Measurements from ENCODE around the gene BDH1. TPM values are rescaled to one million over a fixed set of nuclear protein-coding genes. Genes with fewer than 3 reads are reported as not detected.

The BDH1 gene
- total and polyA plus RNA-seq, 2 of the 13 experiments (the other 11 are each of a cell fraction or from before 2014, with no cell fraction given): 21.2 to 71.9 TPM

GRCh38 chr3:197501879-197502620 lies 53.7 kb downstream of the BDH1 start (continued):
- TF ChIP-seq ZNF609 (CRISPR knock-in tag; IDR thresholded peaks at IDR 0.05; ENCODE audit: borderline replicate concordance): peak; percentile 43; the same call in 1 of the 2 replicates
- TF ChIP-seq BCL6 (CRISPR knock-in tag; IDR thresholded peaks at IDR 0.05): peak; percentile 35; the same call in 1 of the 2 replicates
- 0 out of 2 replicates have a peak, but pooled peaks have one; percentile 1 for TF ChIP-seq ELF3 (CRISPR knock-in tag; IDR thresholded peaks at IDR 0.05)
- TF ChIP-seq ZMAT5 (CRISPR knock-in tag; IDR thresholded peaks at IDR 0.05; ENCODE audit: borderline replicate concordance, low read depth): no peak
- TF ChIP-seq UBTF (CRISPR knock-in tag; IDR thresholded peaks at IDR 0.05): peak; percentile 38; the same call in 1 of the 2 replicates
- peak; percentile 47; the same call in 1 of the 2 replicates for TF ChIP-seq ZNF782 (CRISPR knock-in tag; IDR thresholded peaks at IDR 0.05; ENCODE audit: borderline replicate concordance)
- no peak for TF ChIP-seq MNT (IDR thresholded peaks at IDR 0.05)
- TF ChIP-seq HNF1A (IDR thresholded peaks at IDR 0.05; ENCODE audit: low read depth): no peak
- TF ChIP-seq HNF1A (CRISPR knock-in tag; IDR thresholded peaks at IDR 0.05; ENCODE audit: borderline replicate concordance): peak; percentile 59; the same call in 1 of the 2 replicates
- TF ChIP-seq SATB2 (CRISPR knock-in tag; IDR thresholded peaks at IDR 0.05): no peak
- TF ChIP-seq ZBTB25 (CRISPR knock-in tag; IDR thresholded peaks at IDR 0.05): no peak
- TF ChIP-seq PAF1 (CRISPR knock-in tag; IDR thresholded peaks at IDR 0.05): no peak
- no peak for TF ChIP-seq ISL2 (CRISPR knock-in tag; IDR thresholded peaks at IDR 0.05)
